Measurements from ENCODE around the gene SEC14L6. TPM values are rescaled to one million over a fixed set of nuclear protein-coding genes. Genes with fewer than 3 reads are reported as not detected.
A peak's percentile ranks its signal among the peaks of the same experiment; 100 is the strongest.

SEC14L6 gene
- total and polyA plus RNA-seq, 9 of the 15 experiments (the other 6 are each of a cell fraction or from before 2014, with no cell fraction given), result 0.29 to 6.1 (median 1.9) TPM

- Histone ChIP-seq H3K9me3 (replicated peaks; ENCODE audit: control insufficient read depth, insufficient read depth, low read depth, low read length) (no peaks in the 10 kb centered on the region), H3K27ac (ENCODE audit: extremely low read depth, low read depth, low read length) (no peak overlapping the region), H3K27me3 (ENCODE audit: control insufficient read depth in 2 of 2, insufficient read depth in 2 of 2, low read length in 2 of 2) (no peaks in the 10 kb centered on the region), H3K4me1 (replicated peaks in 1 of 2; ENCODE audit: control insufficient read depth in 2 of 2, insufficient read depth in 2 of 2, low read length in 2 of 2) (peaks cover 0 to 7% of the 10 kb centered on the region in 2 experiments; a peak in 2 of 5 replicates), H3K4me2 (ENCODE audit: insufficient read depth, low read length) (no peak overlapping the region), H3K9ac (ENCODE audit: insufficient read depth in 1 of 2, low read depth in 2 of 2, low read length in 2 of 2) (no peak overlapping the region), H2AFZ (ENCODE audit: low read depth, low read length) (no peak overlapping the region), H3K79me2 (ENCODE audit: control insufficient read depth, insufficient read depth, low read length) (no peaks in the 10 kb centered on the region), H3K9me1 (ENCODE audit: control insufficient read depth, insufficient read depth, low read length) (no peaks in the 10 kb centered on the region), H4K20me1 (replicated peaks; ENCODE audit: control insufficient read depth, insufficient read depth, low read length) (no peaks in the 10 kb centered on the region), H3K4me3 (no peak overlapping the region), H3K36me3 (ENCODE audit: control insufficient read depth, insufficient read depth, low read length) (no peaks in the 10 kb centered on the region)
- intact Hi-C loops (cut with micrococcal nuclease), result no loop called here
- CTCF ChIA-PET (ENCODE audit: low intra/inter-chr PET ratio), result no interaction called here
- ATAC-seq (no peak), DNase-seq (ENCODE audit: extremely low read depth in 1 of 4, low spot score in 3 of 4) (no peak), FAIRE-seq (no peak)
- POLR2A ChIA-PET, result interaction anchor here (0.5 to 0.6 kb wide), 3 partner anchors 10 to 62 kb away, joined by 3 to 5 read pairs (median 5); no protein-coding TSS in a partner anchor
- in situ Hi-C loops (cut with MboI), result no loop called here
- TF ChIP-seq STAT5A (IDR thresholded peaks at IDR 0.05; ENCODE audit: borderline replicate concordance, low read length) (no peak), ZKSCAN1 (IDR thresholded peaks at IDR 0.05; ENCODE audit: low read depth, low read length) (peak; percentile 85)
- 63% methylated on average over 4 of the region's 6 CpGs for WGBS (ENCODE audit: insufficient coverage, low coverage, missing lambda C conversion rate)
- BruUV-seq (replicated peaks), result no TSS peak
Observed at GRCh38 chr22:30500628-30501027, 45.9 kb downstream of the SEC14L6 start.

- Histone ChIP-seq H3K4me1 (replicated peaks in 1 of 2; ENCODE audit: control insufficient read depth in 2 of 2, insufficient read depth in 2 of 2, low read length in 2 of 2) (no peaks in the 10 kb centered on the region), H2AFZ (ENCODE audit: low read depth, low read length) (no peak overlapping the region), H3K4me3 (no peak overlapping the region), H3K9ac (ENCODE audit: insufficient read depth in 1 of 2, low read depth in 2 of 2, low read length in 2 of 2) (no peak overlapping the region), H3K9me1 (ENCODE audit: control insufficient read depth, insufficient read depth, low read length) (no peaks in the 10 kb centered on the region), H3K79me2 (ENCODE audit: control insufficient read depth, insufficient read depth, low read length) (no peaks in the 10 kb centered on the region), H3K9me3 (replicated peaks; ENCODE audit: control insufficient read depth, insufficient read depth, low read depth, low read length) (no peaks in the 10 kb centered on the region), H3K27me3 (ENCODE audit: control insufficient read depth in 2 of 2, insufficient read depth in 2 of 2, low read length in 2 of 2) (peaks cover 0 to 16% of the 10 kb centered on the region in 2 experiments; a peak in 2 of 5 replicates), H3K4me2 (ENCODE audit: insufficient read depth, low read length) (no peak overlapping the region), H3K27ac (ENCODE audit: extremely low read depth, low read depth, low read length) (no peak overlapping the region), H4K20me1 (replicated peaks; ENCODE audit: control insufficient read depth, insufficient read depth, low read length) (no peaks in the 10 kb centered on the region; the same call in 1 of the 2 replicates), H3K36me3 (ENCODE audit: control insufficient read depth, insufficient read depth, low read length) (no peaks in the 10 kb centered on the region)
- no TSS peak for BruUV-seq (replicated peaks)
- no peak for ATAC-seq
- TF ChIP-seq FOS (IDR thresholded peaks at IDR 0.05; ENCODE audit: extremely low read depth, insufficient read length), result no peak
- TF ChIP-seq ZNF41 (CRISPR knock-in tag; conservative IDR thresholded peaks at IDR 0.05), result no peak
- TF ChIP-seq KDM1A (IDR thresholded peaks at IDR 0.05), result 0 out of 4 replicates have a peak, but pooled peaks of 1 of the 2 experiments have one; percentile 17
- peak; percentile 16 for TF ChIP-seq RBM25 (IDR thresholded peaks at IDR 0.05; ENCODE audit: low read depth, low read length, severe bottlenecking)
- no peak for DNase-seq (ENCODE audit: extremely low read depth in 1 of 4, low spot score in 3 of 4)
- WGBS (ENCODE audit: insufficient coverage, low coverage, missing lambda C conversion rate), result 8% methylated on average over 6 of the region's 7 CpGs
- POLR2A ChIA-PET, result no interaction called here
- intact Hi-C loops (cut with micrococcal nuclease), result no loop called here
- no peak for FAIRE-seq
- in situ Hi-C loops (cut with MboI), result loop anchor here (25.0 kb wide), 1 partner anchor 385 kb away; no protein-coding TSS in a partner anchor
- CTCF ChIA-PET (ENCODE audit: low intra/inter-chr PET ratio), result no interaction called here
Observed at GRCh38 chr22:30497466-30498150, 48.9 kb downstream of the SEC14L6 start.
